H1 (cell line): Measurements from ENCODE around the gene LY86. TPM values are rescaled to one million over a fixed set of nuclear protein-coding genes. Genes with fewer than 3 reads are reported as not detected.

ENCODE experiments used
- CREB1 ChIP-seq: IDR thresholded peaks from 2 replicates; pipeline ENCODE4 v1.6.1; 2012; ENCODE audit warnings: inconsistent platforms
- EP300 ChIP-seq, 2 experiments: IDR thresholded peaks; 1 replicate in 1 of 2; 2 replicates in 1 of 2; pipeline ENCODE4 v1.6.1; 2011 to 2012; ENCODE audit warnings: low read depth in 2 of 2, low read length in 2 of 2, mild to moderate bottlenecking in 2 of 2, borderline replicate concordance in 1 of 2, inconsistent platforms in 1 of 2, moderate library complexity in 1 of 2
- GTF2F1 ChIP-seq: IDR thresholded peaks from 2 replicates; pipeline ENCODE4 v1.6.1; 2012; ENCODE audit warnings: low read depth, low read length, improper control_type of control experiment, borderline replicate concordance
- POLR2AphosphoS5 ChIP-seq: IDR thresholded peaks from 2 replicates; pipeline ENCODE4 v1.6.1; 2011; ENCODE audit warnings: low read depth, low read length
- RAD21 ChIP-seq, 2 experiments: IDR thresholded peaks in 1 of 2; conservative IDR thresholded peaks in 1 of 2; 2 replicates each; pipeline ENCODE4 v1.6.1; 2011; ENCODE audit warnings: low read depth in 2 of 2, low read length in 2 of 2, improper control_type of control experiment in 1 of 2, inconsistent platforms in 1 of 2, mild to moderate bottlenecking in 1 of 2, moderate library complexity in 1 of 2
- RFX5 ChIP-seq: IDR thresholded peaks from 2 replicates; pipeline ENCODE4 v1.6.1; 2011; ENCODE audit warnings: low read depth, low read length, improper control_type of control experiment, borderline replicate concordance
- SP1 ChIP-seq: IDR thresholded peaks from 2 replicates; pipeline ENCODE4 v1.6.1; 2011; ENCODE audit warnings: low read depth, low read length
- TAF1 ChIP-seq: IDR thresholded peaks from 2 replicates; pipeline ENCODE4 v1.6.1; 2011; ENCODE audit warnings: mild to moderate bottlenecking, low read depth, low read length
- TAF7 ChIP-seq: optimal IDR thresholded peaks from 2 replicates; pipeline ENCODE3; 2011; ENCODE audit warnings: low read depth, mild to moderate bottlenecking, inconsistent platforms, low read length, moderate library complexity, borderline replicate concordance
- polyA plus RNA-seq, 7 experiments: library from polyadenylated mRNA; depleted of rRNA in 3 of 7; stranded (reverse) in 5 of 7; unstranded in 2 of 7; fragments of >200 nt in 5 of 7; fragments of 200-250 nt in 2 of 7; gene quantifications; 1 replicate in 5 of 7; 2 replicates in 1 of 7; 4 replicates in 1 of 7; pipeline versions ENCODE4 v1.2.1 to v1.2.3, GENCODE V29; 2011 to 2013; ENCODE audit warnings: missing spikeins in 2 of 7, mixed read lengths in 2 of 7
- total RNA-seq: library from RNA; stranded (reverse); fragmentation: NEBNext Ultra II Directional; extraction: Animal tissue kit (Norgen Biotek cat#: 25700); gene quantifications from 2 replicates; pipeline ENCODE4 v1.2.1, GENCODE V29; 2021

Gene LY86
- total and polyA plus RNA-seq, 2 of the 8 experiments (the other 6 are each of a cell fraction or from before 2014, with no cell fraction given), result not detected

GRCh38 chr6:6610031-6610591 is 21.6 kb downstream of the LY86 start (continued):
- TF ChIP-seq EP300 (IDR thresholded peaks at IDR 0.05; ENCODE audit: borderline replicate concordance in 1 of 2, low read depth in 2 of 2, low read length in 2 of 2) (no peak), TAF1 (no peak), RAD21 (IDR thresholded peaks at IDR 0.05 in 1 of 2, conservative IDR thresholded peaks at IDR 0.05 in 1 of 2; ENCODE audit: low read depth in 2 of 2, low read length in 2 of 2) (no peak), RFX5 (no peak), GTF2F1 (no peak), POLR2AphosphoS5 (no peak), SP1 (no peak), TAF7 (no peak), CREB1 (no peak)
